NCI-H128 (cell line): Measurements from ENCODE around the gene ARL4A.
"Not testable (repeated sequence)": the region's sequence is repeated elsewhere in the genome, so short reads cannot be mapped to it uniquely, and the experiment has no call there.

Source experiments
- DNase-seq: peaks from one replicate; lab custom pipeline; 2025; ENCODE audit not compliant: unreplicated experiment; lab: John Stamatoyannopoulos, UW

ARL4A gene

GRCh38 chr7:12686891-12687717 lies at the start of gene ARL4A:
Gene ARL4A, plus strand, starts transcription at chr7:12687633. Its CDS starts 622 bp downstream, at chr7:12688255.
- DNase-seq, result peak; percentile 98

- DNase-seq, result no peak
Measured at GRCh38 chr7:12637819-12638592, 49.4 kb upstream of the ARL4A start.

GRCh38 chr7:12638851-12639456 lies 48.5 kb upstream of the ARL4A start:
- peak; percentile 38 for DNase-seq

GRCh38 chr7:12640299-12641096 lies 46.9 kb upstream of the ARL4A start:
- no peak for DNase-seq

- DNase-seq, result no peak
Measured at GRCh38 chr7:12641196-12641595, 46.2 kb upstream of the ARL4A start.

- no peak for DNase-seq
Measured at GRCh38 chr7:12642508-12642907, 44.9 kb upstream of the ARL4A start.

GRCh38 chr7:12643001-12643643 lies 44.3 kb upstream of the ARL4A start:
- no peak for DNase-seq

- DNase-seq, result no peak
Measured at GRCh38 chr7:12643644-12644043, 43.8 kb upstream of the ARL4A start.

GRCh38 chr7:12645212-12645611 lies 42.2 kb upstream of the ARL4A start:
- DNase-seq, result not testable (repeated sequence)

- no peak for DNase-seq
Measured at GRCh38 chr7:12646139-12646538, 41.3 kb upstream of the ARL4A start.

- no peak for DNase-seq
Measured at GRCh38 chr7:12647364-12648219, 39.8 kb upstream of the ARL4A start.

GRCh38 chr7:12648704-12649261 lies 38.6 kb upstream of the ARL4A start:
- DNase-seq, result no peak

GRCh38 chr7:12649348-12649747 lies 38.1 kb upstream of the ARL4A start:
- DNase-seq, result no peak

- DNase-seq, result no peak
Measured at GRCh38 chr7:12650080-12650479, 37.4 kb upstream of the ARL4A start.

GRCh38 chr7:12653110-12653509 lies 34.3 kb upstream of the ARL4A start:
- no peak for DNase-seq

- no peak for DNase-seq
Measured at GRCh38 chr7:12653518-12653917, 33.9 kb upstream of the ARL4A start.

GRCh38 chr7:12655161-12655560 lies 32.3 kb upstream of the ARL4A start:
- DNase-seq, result no peak

GRCh38 chr7:12660423-12660822 lies 27.0 kb upstream of the ARL4A start:
- DNase-seq, result not testable (repeated sequence)

GRCh38 chr7:12660986-12661385 lies 26.4 kb upstream of the ARL4A start:
- not testable (repeated sequence) for DNase-seq
